Measurements from ENCODE around the gene THSD4.

Gene THSD4

GRCh38 chr15:71810256-71811035 is 695.2 kb downstream of the THSD4 start, which contains the start of gene NR2E3:
TSS of gene NR2E3 (plus strand) at chr15:71810554. CDS start at chr15:71810744, 190 bp downstream.
- no peak for DNase-seq (ENCODE audit: low read depth, low spot score)

DNA sequence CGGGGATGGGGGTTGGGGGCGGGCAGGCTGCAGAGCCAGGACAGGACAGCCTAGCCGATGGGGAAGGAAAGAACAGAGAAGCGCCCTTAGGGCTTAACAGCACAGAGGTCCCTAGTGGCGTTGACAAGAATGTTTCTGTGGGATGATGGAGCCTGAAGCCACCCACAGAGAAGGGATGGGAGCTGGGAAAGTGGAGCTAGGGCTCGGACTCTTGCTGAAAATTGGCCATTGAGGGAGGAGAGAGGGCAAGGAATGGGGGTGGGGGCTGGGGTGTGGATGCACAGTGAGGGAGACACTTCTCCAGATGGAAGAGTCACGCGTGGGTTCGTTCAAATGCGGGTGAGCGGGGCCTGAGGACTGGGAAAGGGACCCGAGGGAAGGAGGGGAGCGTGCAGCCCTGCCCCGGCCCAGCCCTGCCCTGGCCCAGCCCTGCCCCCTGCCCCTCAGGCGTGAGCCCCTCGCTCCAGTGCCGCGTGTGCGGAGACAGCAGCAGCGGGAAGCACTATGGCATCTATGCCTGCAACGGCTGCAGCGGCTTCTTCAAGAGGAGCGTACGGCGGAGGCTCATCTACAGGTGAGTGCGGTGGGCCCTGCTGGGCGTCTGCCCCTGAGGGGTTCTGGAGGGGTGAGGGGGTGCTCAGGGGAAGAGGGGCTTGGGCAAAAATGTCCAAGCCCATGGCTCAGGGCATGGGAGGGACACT is 695.9 kb downstream of the THSD4 start:
- no peak for DNase-seq (ENCODE audit: low read depth, low spot score)
- no peak overlapping the region for H3K4me3 ChIP-seq (ENCODE audit: low read depth, low read length)
- TF ChIP-seq, protein P1, sequence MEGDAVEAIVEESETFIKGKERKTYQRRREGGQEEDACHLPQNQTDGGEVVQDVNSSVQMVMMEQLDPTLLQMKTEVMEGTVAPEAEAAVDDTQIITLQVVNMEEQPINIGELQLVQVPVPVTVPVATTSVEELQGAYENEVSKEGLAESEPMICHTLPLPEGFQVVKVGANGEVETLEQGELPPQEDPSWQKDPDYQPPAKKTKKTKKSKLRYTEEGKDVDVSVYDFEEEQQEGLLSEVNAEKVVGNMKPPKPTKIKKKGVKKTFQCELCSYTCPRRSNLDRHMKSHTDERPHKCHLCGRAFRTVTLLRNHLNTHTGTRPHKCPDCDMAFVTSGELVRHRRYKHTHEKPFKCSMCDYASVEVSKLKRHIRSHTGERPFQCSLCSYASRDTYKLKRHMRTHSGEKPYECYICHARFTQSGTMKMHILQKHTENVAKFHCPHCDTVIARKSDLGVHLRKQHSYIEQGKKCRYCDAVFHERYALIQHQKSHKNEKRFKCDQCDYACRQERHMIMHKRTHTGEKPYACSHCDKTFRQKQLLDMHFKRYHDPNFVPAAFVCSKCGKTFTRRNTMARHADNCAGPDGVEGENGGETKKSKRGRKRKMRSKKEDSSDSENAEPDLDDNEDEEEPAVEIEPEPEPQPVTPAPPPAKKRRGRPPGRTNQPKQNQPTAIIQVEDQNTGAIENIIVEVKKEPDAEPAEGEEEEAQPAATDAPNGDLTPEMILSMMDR (IDR thresholded peaks at IDR 0.05; ENCODE audit: low read depth, low read length) = no peak
- in situ Hi-C loops (cut with HindIII; ENCODE audit: low sequenced_read_pairs) = no loop called here

More at GRCh38 chr15:71810256-71811035, 695.2 kb downstream of the THSD4 start, which contains the start of gene NR2E3:
- in situ Hi-C loops (cut with HindIII; ENCODE audit: low sequenced_read_pairs) = no loop called here
- TF ChIP-seq, protein P1 (IDR thresholded peaks at IDR 0.05; ENCODE audit: low read depth, low read length) = no peak
- H3K4me3 ChIP-seq (ENCODE audit: low read depth, low read length) = no peak within 1 kb of the TSS

GRCh38 chr15:71811752-71812735 is 696.8 kb downstream of the THSD4 start:
- no peak for DNase-seq (ENCODE audit: low read depth, low spot score)
- TF ChIP-seq, protein P1 (IDR thresholded peaks at IDR 0.05; ENCODE audit: low read depth, low read length) = no peak
- no peak overlapping the region for H3K4me3 ChIP-seq (ENCODE audit: low read depth, low read length)
- in situ Hi-C loops (cut with HindIII; ENCODE audit: low sequenced_read_pairs) = no loop called here

- in situ Hi-C loops (cut with HindIII; ENCODE audit: low sequenced_read_pairs) = no loop called here
- no peak for DNase-seq (ENCODE audit: low read depth, low spot score)
- TF ChIP-seq, protein P1 (IDR thresholded peaks at IDR 0.05; ENCODE audit: low read depth, low read length) = no peak
These were observed 697.9 kb downstream of the THSD4 start for GRCh38 chr15:71812966-71813722.

GRCh38 chr15:71813723-71814470 is 698.6 kb downstream of the THSD4 start:
- DNase-seq (ENCODE audit: low read depth, low spot score) = no peak
- no peak overlapping the region for H3K4me3 ChIP-seq (ENCODE audit: low read depth, low read length)
- TF ChIP-seq, protein P1 (IDR thresholded peaks at IDR 0.05; ENCODE audit: low read depth, low read length) = no peak
- in situ Hi-C loops (cut with HindIII; ENCODE audit: low sequenced_read_pairs) = no loop called here

More at GRCh38 chr15:71812966-71813722, 697.9 kb downstream of the THSD4 start:
- no peak overlapping the region for H3K4me3 ChIP-seq (ENCODE audit: low read depth, low read length)
